Erythroblast (primary cell): ENCODE results near the gene DOK7.
"Not testable (repeated sequence)": the region's sequence is repeated elsewhere in the genome, so short reads cannot be mapped to it uniquely, and the experiment has no call there.

Experiments
- DNase-seq, 2 experiments: peaks; one replicate each; lab custom pipeline; 2025; lab: John Stamatoyannopoulos, UW
- GATA1 ChIP-seq: IDR thresholded peaks from 2 replicates; pipeline ENCODE4 v1.6.1; 2011; ENCODE audit warnings: low read depth, mild to moderate bottlenecking, control low read depth, low read length, moderate library complexity
- POLR2A ChIP-seq: IDR thresholded peaks from 2 replicates; pipeline ENCODE4 v1.6.1; 2011; ENCODE audit warnings: mild to moderate bottlenecking, low read length

Gene DOK7

DNA sequence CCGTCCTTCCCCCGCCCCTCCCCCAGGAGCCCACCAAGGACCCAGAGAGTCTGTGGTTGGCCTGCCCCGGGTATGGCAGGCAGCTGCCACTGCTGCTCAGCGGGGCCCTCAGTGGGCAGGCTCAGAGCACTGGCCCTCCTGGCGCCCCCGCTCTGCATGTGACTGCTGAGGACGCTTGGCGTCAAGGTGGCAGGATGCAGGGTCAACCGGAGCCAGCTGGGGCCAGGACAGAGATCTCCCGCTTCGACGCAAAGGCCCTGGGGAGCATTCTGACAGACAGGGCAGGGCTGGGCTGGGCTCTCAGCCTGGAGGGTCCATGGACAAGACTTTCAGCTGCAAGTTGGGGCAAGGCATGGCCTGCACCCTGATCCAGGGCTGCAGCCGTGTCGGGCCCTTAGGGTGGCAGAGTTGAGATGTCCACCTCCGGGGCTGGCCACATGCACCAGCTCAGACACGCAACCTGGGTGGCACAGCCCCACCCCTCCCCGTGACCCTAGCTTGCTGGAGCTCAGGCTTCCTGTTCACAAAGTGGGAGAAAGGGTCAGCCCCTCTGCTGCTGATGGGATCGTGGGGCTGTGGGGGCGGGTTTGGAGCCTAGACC is 38.8 kb downstream of the DOK7 start:
- no peak for DNase-seq
- TF ChIP-seq POLR2A, result no peak

GRCh38 chr4:3502941-3503936 is 40.1 kb downstream of the DOK7 start:
- DNase-seq, result no peak
- TF ChIP-seq POLR2A (no peak), GATA1 (no peak)

GRCh38 chr4:3505231-3505630 is 42.1 kb downstream of the DOK7 start:
- TF ChIP-seq GATA1 (no peak), POLR2A (no peak)
- DNase-seq, result no peak

GRCh38 chr4:3508542-3508941 is 45.4 kb downstream of the DOK7 start:
- no peak for DNase-seq
- TF ChIP-seq POLR2A (no peak), GATA1 (no peak)

GRCh38 chr4:3510481-3510880 is 47.4 kb downstream of the DOK7 start:
- TF ChIP-seq POLR2A, result no peak
- no peak for TF ChIP-seq GATA1
- DNase-seq, result no peak

DNA sequence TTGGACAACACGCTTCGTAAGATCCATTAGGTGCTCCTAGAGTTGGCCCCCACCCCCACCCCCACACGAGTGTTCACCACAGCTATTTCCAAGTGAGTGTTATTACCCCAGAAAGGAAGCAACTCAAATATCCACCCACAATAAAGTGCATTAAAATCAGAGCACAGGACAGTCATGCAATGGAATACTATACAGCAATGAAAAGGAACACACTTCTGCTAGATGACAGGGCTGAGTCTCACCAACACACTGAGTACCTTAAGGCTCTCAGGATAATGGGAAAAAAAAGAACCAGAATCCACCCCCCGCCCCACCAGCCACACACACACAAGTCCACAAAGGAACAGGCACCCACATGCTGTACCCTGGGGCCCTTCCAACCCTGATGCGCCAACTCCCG is 48.1 kb downstream of the DOK7 start:
- no peak for DNase-seq
- TF ChIP-seq POLR2A (no peak), GATA1 (no peak)

GRCh38 chr4:3511601-3512000 is 48.5 kb downstream of the DOK7 start:
- not testable (repeated sequence) for DNase-seq

DNA sequence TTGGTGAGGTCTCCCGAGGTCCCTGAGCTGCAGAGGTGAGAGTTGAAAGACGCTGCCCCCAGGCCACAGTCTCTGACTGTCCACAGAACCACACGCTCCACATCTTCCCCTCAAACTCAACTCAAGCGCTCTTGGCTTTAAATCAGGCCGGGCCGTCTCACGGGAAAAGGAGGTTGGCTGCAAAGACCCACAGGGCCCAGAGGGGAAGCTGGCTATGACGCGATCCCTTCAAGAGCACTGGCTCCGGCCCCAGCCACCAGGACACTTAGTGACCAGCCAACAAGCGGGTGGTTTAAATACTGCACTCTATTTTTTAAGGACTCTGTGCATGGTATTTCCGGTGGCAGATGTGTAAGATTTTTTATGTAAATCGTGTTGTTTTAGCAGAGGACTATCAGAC is 49.2 kb downstream of the DOK7 start:
- no peak for DNase-seq

GRCh38 chr4:3512719-3513118 is 49.6 kb downstream of the DOK7 start:
- no peak for TF ChIP-seq GATA1
- no peak for TF ChIP-seq POLR2A
- DNase-seq, result no peak

More for the DNA sequence above, 49.2 kb downstream of the DOK7 start:
- TF ChIP-seq GATA1, result no peak

DNA sequence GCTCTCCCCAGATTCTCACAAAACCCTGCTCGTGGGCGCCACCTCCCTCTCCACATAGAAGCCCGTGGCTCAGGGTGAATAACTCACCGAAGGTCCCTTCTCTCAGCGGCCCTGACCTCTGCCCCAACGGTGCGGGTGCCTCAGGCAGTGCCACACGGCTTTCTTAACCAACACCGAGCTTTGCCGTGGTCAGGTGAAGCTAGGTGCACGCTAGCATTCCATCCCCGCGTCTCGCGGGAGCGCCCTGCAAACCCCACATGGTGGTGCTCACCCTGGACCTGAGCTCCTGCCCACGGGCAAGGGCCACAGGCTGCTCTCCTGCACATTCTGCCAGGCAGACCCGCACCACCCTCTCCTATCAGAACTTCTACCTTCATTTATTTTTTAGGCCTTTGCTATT is 50.7 kb downstream of the DOK7 start:
- no peak for DNase-seq
- TF ChIP-seq POLR2A (no peak), GATA1 (no peak)

- no peak for DNase-seq
- no peak for TF ChIP-seq POLR2A
- TF ChIP-seq GATA1, result no peak
These were observed 51.2 kb downstream of the DOK7 start for GRCh38 chr4:3514221-3514780.

DNA sequence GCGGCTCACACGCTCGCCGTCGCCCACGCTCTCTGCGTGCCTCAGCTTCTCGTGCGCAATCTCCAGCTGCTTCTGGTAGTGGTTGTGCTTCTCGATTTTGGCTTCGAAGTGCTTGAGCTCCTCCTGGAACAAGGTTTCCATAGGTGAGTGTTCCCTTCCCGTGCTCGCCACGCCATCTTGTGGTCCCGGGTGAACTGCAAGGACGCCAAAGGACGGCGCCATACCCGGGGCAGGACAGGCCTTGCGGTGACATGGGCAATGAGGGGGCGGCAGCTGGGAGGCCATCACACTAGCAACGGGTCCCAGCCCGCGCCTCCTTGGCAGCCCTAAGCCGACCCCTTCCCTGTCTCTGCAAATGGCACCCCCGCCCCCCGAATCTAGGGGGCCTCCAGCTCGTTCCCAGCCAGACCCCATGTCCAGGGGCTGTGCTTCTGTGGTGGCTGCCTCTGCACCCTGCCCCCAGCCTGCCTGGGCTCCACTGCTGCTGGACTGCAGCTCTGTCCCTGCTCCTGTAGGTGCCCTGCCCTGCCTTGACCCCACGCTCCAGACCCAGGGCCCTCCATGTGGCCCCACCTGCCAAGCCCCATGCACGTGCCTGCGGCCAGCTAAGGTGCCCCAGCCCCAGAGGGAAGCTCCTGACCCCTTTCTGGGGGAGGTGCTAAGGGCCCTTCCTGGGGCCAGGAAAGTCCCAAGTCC is 51.8 kb downstream of the DOK7 start:
- TF ChIP-seq GATA1, result no peak
- no peak for TF ChIP-seq POLR2A

DNA sequence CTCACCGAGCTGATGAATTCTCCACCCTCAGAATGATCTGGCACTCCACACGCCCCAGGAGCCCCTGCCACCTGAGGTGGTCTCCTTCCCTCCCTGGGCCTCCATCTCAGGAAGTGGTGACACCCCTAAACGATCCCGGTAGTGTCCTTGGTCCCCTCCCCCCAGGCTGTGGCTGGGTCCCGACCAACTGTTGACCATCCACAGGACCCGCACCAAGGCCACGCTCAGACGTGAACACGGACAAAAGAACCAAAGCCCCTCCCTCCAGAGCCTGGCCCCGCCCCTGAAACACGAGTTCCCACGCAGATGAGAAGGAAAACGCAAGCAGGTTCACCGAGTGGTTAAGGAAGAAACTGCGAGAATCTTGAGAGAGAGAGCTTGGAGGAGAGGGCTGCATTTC is 52.5 kb downstream of the DOK7 start:
- DNase-seq, result no peak
- no peak for TF ChIP-seq GATA1
- TF ChIP-seq POLR2A, result no peak

More for the DNA sequence above, 51.8 kb downstream of the DOK7 start:
- no peak for DNase-seq
